Measurements from ENCODE around the gene PFKFB3.

- no peak for TF ChIP-seq ZNF277 (CRISPR knock-in tag; IDR thresholded peaks at IDR 0.05; ENCODE audit: borderline replicate concordance)
- TF ChIP-seq OTX1 (CRISPR knock-in tag; IDR thresholded peaks at IDR 0.05), result no peak
- TF ChIP-seq POLR2A (conservative IDR thresholded peaks at IDR 0.05), result no peak
- TF ChIP-seq TARDBP (IDR thresholded peaks at IDR 0.05), result no peak
- TF ChIP-seq RFX1 (IDR thresholded peaks at IDR 0.05), result no peak
- no peak for TF ChIP-seq TCF7 (IDR thresholded peaks at IDR 0.05; ENCODE audit: borderline replicate concordance)
- no peak for TF ChIP-seq FOXK2 (conservative IDR thresholded peaks at IDR 0.05 in 1 of 2, IDR thresholded peaks at IDR 0.05 in 1 of 2; ENCODE audit: low read depth in 2 of 2)
- no peak for TF ChIP-seq COPS2 (conservative IDR thresholded peaks at IDR 0.05)
- TF ChIP-seq USF1 (CRISPR knock-in tag; IDR thresholded peaks at IDR 0.05), result no peak
- TF ChIP-seq CTCF (IDR thresholded peaks at IDR 0.05 in 2 of 3, conservative IDR thresholded peaks at IDR 0.05 in 1 of 3; ENCODE audit: insufficient read depth in 2 of 3, low read depth in 1 of 3, low read length in 3 of 3), result no peak
Measured at GRCh38 chr10:6174201-6174874, 28.4 kb upstream of the PFKFB3 start.
